Measurements from ENCODE around the gene ADNP.

The ADNP gene

GRCh38 chr20:50845566-50846215, 85.5 kb downstream of the ADNP start:
- no peak for DNase-seq

GRCh38 chr20:50844430-50845100, 86.7 kb downstream of the ADNP start:
- peak; percentile 80 for DNase-seq

- no peak for DNase-seq
Observed at GRCh38 chr20:50843331-50844276, 87.6 kb downstream of the ADNP start.

- DNase-seq: no peak
Observed at GRCh38 chr20:50842821-50843220, 88.4 kb downstream of the ADNP start.
